ENCODE results near the gene ALPG. TPM values are rescaled to one million over a fixed set of nuclear protein-coding genes. Genes with fewer than 3 reads are reported as not detected.

The ALPG gene
- total RNA-seq, 2 donors from 2014 or later, result not detected

DNA sequence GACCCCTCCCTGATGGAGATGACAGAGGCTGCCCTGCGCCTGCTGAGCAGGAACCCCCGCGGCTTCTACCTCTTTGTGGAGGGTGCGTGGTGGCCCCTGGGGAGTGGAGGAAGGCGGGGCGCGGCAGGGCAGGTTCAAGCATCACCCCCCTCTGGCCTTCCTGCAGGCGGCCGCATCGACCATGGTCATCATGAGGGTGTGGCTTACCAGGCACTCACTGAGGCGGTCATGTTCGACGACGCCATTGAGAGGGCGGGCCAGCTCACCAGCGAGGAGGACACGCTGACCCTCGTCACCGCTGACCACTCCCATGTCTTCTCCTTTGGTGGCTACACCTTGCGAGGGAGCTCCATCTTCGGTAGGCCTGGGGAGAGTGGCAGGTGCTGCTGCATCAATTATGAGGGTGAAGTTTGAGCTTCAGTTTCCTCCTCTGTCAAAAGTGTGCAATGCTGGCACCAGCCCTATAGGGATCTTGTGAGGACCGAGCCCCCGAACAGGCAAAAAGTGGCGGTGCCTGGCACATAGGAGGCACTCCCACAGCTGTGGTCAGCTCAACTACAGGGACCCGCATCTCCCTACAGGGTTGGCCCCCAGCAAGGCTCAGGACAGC lies 51.5 kb downstream of the ALPG start:
- peaks cover 1% of the 10 kb centered on the region for H3K4me1 Mint-ChIP-seq
- Histone ChIP-seq H3K27me3 (ENCODE audit: control insufficient read depth, insufficient read depth, low read length, poor library complexity, severe bottlenecking) (no peaks in the 10 kb centered on the region), H3K4me1 (ENCODE audit: control insufficient read depth, insufficient read depth, low read length) (no peaks in the 10 kb centered on the region), H3K27ac (ENCODE audit: low read depth, low read length) (no peak overlapping the region), H3K9ac (ENCODE audit: extremely low read depth, low read length, poor library complexity, severe bottlenecking) (no peak overlapping the region), H3K9me3 (ENCODE audit: control insufficient read depth, low read length) (no peaks in the 10 kb centered on the region), H3K36me3 (ENCODE audit: control insufficient read depth, insufficient read depth, low read length) (no peaks in the 10 kb centered on the region), H3K4me3 (ENCODE audit: low read length) (no peak overlapping the region)
- H3K9me3 Mint-ChIP-seq, result no peaks in the 10 kb centered on the region
- H3K4me3 Mint-ChIP-seq, result no peak overlapping the region
- TF ChIP-seq, protein P1, sequence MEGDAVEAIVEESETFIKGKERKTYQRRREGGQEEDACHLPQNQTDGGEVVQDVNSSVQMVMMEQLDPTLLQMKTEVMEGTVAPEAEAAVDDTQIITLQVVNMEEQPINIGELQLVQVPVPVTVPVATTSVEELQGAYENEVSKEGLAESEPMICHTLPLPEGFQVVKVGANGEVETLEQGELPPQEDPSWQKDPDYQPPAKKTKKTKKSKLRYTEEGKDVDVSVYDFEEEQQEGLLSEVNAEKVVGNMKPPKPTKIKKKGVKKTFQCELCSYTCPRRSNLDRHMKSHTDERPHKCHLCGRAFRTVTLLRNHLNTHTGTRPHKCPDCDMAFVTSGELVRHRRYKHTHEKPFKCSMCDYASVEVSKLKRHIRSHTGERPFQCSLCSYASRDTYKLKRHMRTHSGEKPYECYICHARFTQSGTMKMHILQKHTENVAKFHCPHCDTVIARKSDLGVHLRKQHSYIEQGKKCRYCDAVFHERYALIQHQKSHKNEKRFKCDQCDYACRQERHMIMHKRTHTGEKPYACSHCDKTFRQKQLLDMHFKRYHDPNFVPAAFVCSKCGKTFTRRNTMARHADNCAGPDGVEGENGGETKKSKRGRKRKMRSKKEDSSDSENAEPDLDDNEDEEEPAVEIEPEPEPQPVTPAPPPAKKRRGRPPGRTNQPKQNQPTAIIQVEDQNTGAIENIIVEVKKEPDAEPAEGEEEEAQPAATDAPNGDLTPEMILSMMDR (conservative IDR thresholded peaks at IDR 0.05), result no peak
- WGBS, 2 experiments (ENCODE audit: insufficient coverage in 1 of 2, insufficient read length in 1 of 2), result 93 to 96% methylated on average over 20 to 25 of the region's 25 CpGs
- H3K27me3 Mint-ChIP-seq (ENCODE audit: insufficient read depth), result peaks cover 14% of the 10 kb centered on the region
- DNase-seq, result peak; percentile 25
- H3K27ac Mint-ChIP-seq, result no peak overlapping the region
- no peaks in the 10 kb centered on the region for H3K36me3 Mint-ChIP-seq (ENCODE audit: low read depth)

DNA sequence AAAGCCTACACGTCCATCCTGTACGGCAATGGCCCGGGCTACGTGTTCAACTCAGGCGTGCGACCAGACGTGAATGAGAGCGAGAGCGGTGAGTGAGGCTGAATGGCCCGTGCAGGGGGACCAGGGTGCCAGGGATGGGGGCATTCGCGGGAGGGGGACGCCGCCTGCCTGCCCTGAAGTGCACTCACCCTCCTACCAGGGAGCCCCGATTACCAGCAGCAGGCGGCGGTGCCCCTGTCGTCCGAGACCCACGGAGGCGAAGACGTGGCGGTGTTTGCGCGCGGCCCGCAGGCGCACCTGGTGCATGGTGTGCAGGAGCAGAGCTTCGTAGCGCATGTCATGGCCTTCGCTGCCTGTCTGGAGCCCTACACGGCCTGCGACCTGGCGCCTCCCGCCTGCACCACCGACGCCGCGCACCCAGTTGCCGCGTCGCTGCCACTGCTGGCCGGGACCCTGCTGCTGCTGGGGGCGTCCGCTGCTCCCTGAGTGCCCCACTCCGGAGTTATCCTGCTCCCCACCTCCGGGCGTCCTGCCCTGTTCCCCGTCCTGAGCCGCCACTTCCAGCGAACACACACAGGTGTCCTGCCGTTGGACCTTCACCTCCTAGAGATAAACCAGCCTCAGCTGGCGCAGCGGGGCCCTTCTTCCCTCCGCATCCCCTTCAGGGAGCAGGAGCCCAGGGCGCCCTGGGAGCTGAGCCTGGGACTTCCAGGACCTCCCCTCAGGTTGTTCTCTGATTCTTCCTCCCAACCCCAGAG lies 52.2 kb downstream of the ALPG start:
- no peaks in the 10 kb centered on the region for H3K9me3 Mint-ChIP-seq
- H3K27me3 Mint-ChIP-seq (ENCODE audit: insufficient read depth), result peaks cover 16% of the 10 kb centered on the region
- Histone ChIP-seq H3K4me1 (ENCODE audit: control insufficient read depth, insufficient read depth, low read length) (no peaks in the 10 kb centered on the region), H3K9me3 (ENCODE audit: control insufficient read depth, low read length) (no peaks in the 10 kb centered on the region), H3K4me3 (ENCODE audit: low read length) (no peak overlapping the region), H3K9ac (ENCODE audit: extremely low read depth, low read length, poor library complexity, severe bottlenecking) (no peak overlapping the region), H3K36me3 (ENCODE audit: control insufficient read depth, insufficient read depth, low read length) (no peaks in the 10 kb centered on the region), H3K27ac (ENCODE audit: low read depth, low read length) (no peak overlapping the region), H3K27me3 (ENCODE audit: control insufficient read depth, insufficient read depth, low read length, poor library complexity, severe bottlenecking) (no peaks in the 10 kb centered on the region)
- TF ChIP-seq, protein P1 (conservative IDR thresholded peaks at IDR 0.05), result no peak
- peak; percentile 38 for DNase-seq
- 94 to 96% methylated on average over 43 to 56 of the region's 56 CpGs for WGBS, 2 experiments (ENCODE audit: insufficient coverage in 1 of 2, insufficient read length in 1 of 2)
- H3K27ac Mint-ChIP-seq, result no peak overlapping the region
- no peak overlapping the region for H3K4me3 Mint-ChIP-seq
- peaks cover 1% of the 10 kb centered on the region for H3K4me1 Mint-ChIP-seq
- no peaks in the 10 kb centered on the region for H3K36me3 Mint-ChIP-seq (ENCODE audit: low read depth)

DNA sequence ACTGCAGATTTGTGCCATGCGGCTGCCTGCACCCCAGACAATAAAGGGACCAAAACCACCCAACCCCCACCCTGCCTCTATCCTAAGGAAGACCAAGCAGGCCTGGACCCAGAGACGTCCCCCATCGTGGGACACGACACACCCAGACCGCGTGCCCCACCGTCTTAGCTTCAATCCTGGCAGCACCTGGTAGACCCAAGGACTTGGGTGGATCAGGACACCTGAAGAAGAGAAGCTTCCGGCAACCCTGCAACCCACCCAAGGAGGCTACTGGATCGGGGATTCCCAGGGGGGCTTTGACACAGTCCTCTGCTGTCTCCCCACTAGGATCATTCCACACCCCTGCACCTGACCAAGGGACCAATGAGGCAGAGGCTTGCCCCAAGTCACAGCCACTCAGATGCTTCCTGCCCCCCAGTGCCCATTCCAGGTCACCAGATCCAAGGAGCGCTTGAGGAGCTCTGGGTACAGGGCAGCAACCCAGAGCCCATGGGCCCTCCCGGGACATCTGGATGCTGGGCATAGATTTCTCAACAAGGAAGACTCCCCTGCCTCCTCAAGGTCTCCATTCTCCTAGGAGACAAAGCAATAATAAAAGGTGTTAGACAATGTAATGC lies 52.9 kb downstream of the ALPG start:
- WGBS, 2 experiments (ENCODE audit: insufficient coverage in 1 of 2, insufficient read length in 1 of 2), result 92% methylated on average over 9 to 11 of the region's 11 CpGs
- no peak overlapping the region for H3K4me3 Mint-ChIP-seq
- peak; percentile 38 for DNase-seq

More for the DNA sequence above, 52.9 kb downstream of the ALPG start:
- H3K36me3 Mint-ChIP-seq (ENCODE audit: low read depth), result no peaks in the 10 kb centered on the region
- H3K4me3 ChIP-seq (ENCODE audit: low read length), result no peak overlapping the region
- H3K36me3 ChIP-seq (ENCODE audit: control insufficient read depth, insufficient read depth, low read length), result no peaks in the 10 kb centered on the region
- H3K27ac ChIP-seq (ENCODE audit: low read depth, low read length), result no peak overlapping the region
- H3K9ac ChIP-seq (ENCODE audit: extremely low read depth, low read length, poor library complexity, severe bottlenecking), result no peak overlapping the region
- TF ChIP-seq, protein P1 (conservative IDR thresholded peaks at IDR 0.05), result no peak
- H3K9me3 ChIP-seq (ENCODE audit: control insufficient read depth, low read length), result no peaks in the 10 kb centered on the region
- no peaks in the 10 kb centered on the region for H3K4me1 ChIP-seq (ENCODE audit: control insufficient read depth, insufficient read depth, low read length)
- peaks cover 1% of the 10 kb centered on the region for H3K4me1 Mint-ChIP-seq
- H3K9me3 Mint-ChIP-seq, result no peaks in the 10 kb centered on the region
- peaks cover 16% of the 10 kb centered on the region for H3K27me3 Mint-ChIP-seq (ENCODE audit: insufficient read depth)
- no peak overlapping the region for H3K27ac Mint-ChIP-seq
- no peaks in the 10 kb centered on the region for H3K27me3 ChIP-seq (ENCODE audit: control insufficient read depth, insufficient read depth, low read length, poor library complexity, severe bottlenecking)
